GM12878 (cell line): ENCODE measurements around the gene OTOGL. TPM values are rescaled to one million over a fixed set of nuclear protein-coding genes. Genes with fewer than 3 reads are reported as not detected.

Experiments
- ATAC-seq: fragments of 200-7000 bp; cut with Tn5 transposase; 3 replicates; pipeline ENCODE4 v1.9.1; 2020; ENCODE audit warnings: mild to moderate bottlenecking, moderate library complexity
- BruUV-seq: library from RNA; stranded (reverse); fragments of 400-500 nt; replicated peaks from 2 replicates; lab custom pipeline; 2021; lab: Mats Ljungman, UMichigan
- CTCF ChIA-PET: fragments of 300-600 bp; sonication (Branson Sonifier 250); formaldehyde crosslinking; extraction: SDS; loops from one replicate; lab custom pipeline; 2021; ENCODE audit warnings: inconsistent platforms; lab: Yijun Ruan, JAX
- POLR2A ChIA-PET: fragments of 350-600 bp; formaldehyde crosslinking; extraction: SDS; loops from one replicate; lab custom pipeline; 2021; ENCODE audit warnings: inconsistent platforms; lab: Charles Lee
- RAD21 ChIA-PET: fragments of 300-600 bp; sonication (Branson Sonifier 250); formaldehyde crosslinking; loops from one replicate; lab custom pipeline; 2023; ENCODE audit warnings: antibody characterized with exemption; ENCODE audit not compliant: unreplicated experiment; lab: Charles Lee
- SMC1A ChIA-PET: fragments of 300-600 bp; sonication (Branson Sonifier 250); formaldehyde crosslinking; loops from one replicate; lab custom pipeline; 2023; ENCODE audit not compliant: unreplicated experiment, uncharacterized antibody; lab: Charles Lee
- DNase-seq: peaks from one replicate; pipeline ENCODE4 v3.0.0-alpha.2; 2011; ENCODE audit warnings: low read depth, low spot score
- FAIRE-seq: peaks from 3 replicates; lab custom pipeline; 2011; peaks lifted over from hg19 to GRCh38; lab: Jason Lieb, UNC
- H2AFZ ChIP-seq: 2 replicates; pipeline ENCODE4 v1.6.0; 2011; ENCODE audit warnings: low read depth, low read length, control low read depth; ENCODE audit not compliant: control insufficient read depth
- H3K27ac ChIP-seq: 2 replicates; pipeline ENCODE4 v1.5.1; 2011; ENCODE audit warnings: control low read depth; ENCODE audit not compliant: control insufficient read depth, insufficient read depth
- H3K27me3 ChIP-seq, 2 experiments: replicated peaks in 1 of 2; 2 replicates each; pipeline versions ENCODE4 v1.6.0 to v1.6.1; 2011; ENCODE audit warnings: low read length in 1 of 2; ENCODE audit not compliant: control insufficient read depth in 2 of 2, insufficient read depth in 2 of 2
- H3K36me3 ChIP-seq, 2 experiments: 2 replicates each; pipeline ENCODE4 v1.5.1; 2011; ENCODE audit warnings: low read length in 1 of 2; ENCODE audit not compliant: control insufficient read depth in 2 of 2, insufficient read depth in 2 of 2
- H3K4me1 ChIP-seq: 2 replicates; pipeline ENCODE4 v1.6.1; 2011; ENCODE audit warnings: mild to moderate bottlenecking, low read length, moderate library complexity, mixed read lengths; ENCODE audit not compliant: control insufficient read depth, insufficient read depth
- H3K4me2 ChIP-seq: 2 replicates; pipeline ENCODE4 v1.6.0; 2011; ENCODE audit warnings: control low read depth; ENCODE audit not compliant: control insufficient read depth, insufficient read depth
- H3K4me3 ChIP-seq: fragments of 200-600 bp; sonication (generic); 2 replicates; pipeline ENCODE4 v1.5.1; 2016
- H3K79me2 ChIP-seq: 2 replicates; pipeline ENCODE4 v1.6.0; 2011; ENCODE audit warnings: low read length; ENCODE audit not compliant: control insufficient read depth, insufficient read depth
- H3K9ac ChIP-seq: 2 replicates; pipeline ENCODE4 v1.8.0; 2011; ENCODE audit warnings: low read length, control low read depth, mixed read lengths; ENCODE audit not compliant: control insufficient read depth, insufficient read depth
- H3K9me3 ChIP-seq: replicated peaks from 3 replicates; pipeline ENCODE4 v1.5.1; 2011; ENCODE audit warnings: mild to moderate bottlenecking, low read length; ENCODE audit not compliant: control insufficient read depth, insufficient read depth
- H4K20me1 ChIP-seq: 2 replicates; pipeline ENCODE4 v1.6.0; 2011; ENCODE audit not compliant: control insufficient read depth, insufficient read depth
- EZH2 ChIP-seq: IDR thresholded peaks from 2 replicates; pipeline ENCODE4 v1.6.1; 2012; ENCODE audit warnings: low read depth, mild to moderate bottlenecking, control low read depth, inconsistent platforms, low read length, borderline replicate concordance; ENCODE audit not compliant: control insufficient read depth
- HCFC1 ChIP-seq: fragments of 150-350 bp; IDR thresholded peaks from 2 replicates; pipeline ENCODE4 v1.6.1; 2014; ENCODE audit warnings: low read length
- KAT2A ChIP-seq: conservative IDR thresholded peaks from 2 replicates; pipeline ENCODE4 v1.6.1; 2011; ENCODE audit warnings: low read depth, low read length; ENCODE audit not compliant: control insufficient read depth
- MEF2A ChIP-seq: IDR thresholded peaks from 2 replicates; pipeline ENCODE4 v1.6.1; 2011; ENCODE audit warnings: low read depth, mild to moderate bottlenecking, low read length, moderate library complexity; ENCODE audit not compliant: insufficient read depth
- MTA2 ChIP-seq: fragments of 450-650 bp; IDR thresholded peaks from 2 replicates; pipeline ENCODE4 v1.6.1; 2016; ENCODE audit warnings: low read depth, mild to moderate bottlenecking, moderate library complexity
- MTA3 ChIP-seq: IDR thresholded peaks from 2 replicates; pipeline ENCODE4 v1.6.1; 2012; ENCODE audit warnings: low read length, inconsistent platforms, borderline replicate concordance
- NR2F1 ChIP-seq: fragments of 450-650 bp; conservative IDR thresholded peaks from 2 replicates; pipeline ENCODE4 v1.6.1; 2017; ENCODE audit warnings: mild to moderate bottlenecking
- PAX8 ChIP-seq: fragments of 450-650 bp; IDR thresholded peaks from 2 replicates; pipeline ENCODE4 v1.6.1; 2017; ENCODE audit warnings: mild to moderate bottlenecking, moderate library complexity
- SIX5 ChIP-seq: IDR thresholded peaks from 2 replicates; pipeline ENCODE4 v1.6.1; 2011; ENCODE audit warnings: mild to moderate bottlenecking, low read depth, low read length, moderate library complexity; ENCODE audit not compliant: severe bottlenecking
- STAT3 ChIP-seq: IDR thresholded peaks from 2 replicates; pipeline ENCODE4 v1.6.1; 2011; ENCODE audit warnings: low read depth, low read length, improper control_type of control experiment
- TCF3 ChIP-seq: IDR thresholded peaks from 2 replicates; pipeline ENCODE4 v1.6.1; 2012; ENCODE audit warnings: low read depth, mild to moderate bottlenecking, low read length, borderline replicate concordance; ENCODE audit not compliant: insufficient read depth
- ZNF24 ChIP-seq: fragments of 450-650 bp; IDR thresholded peaks from 2 replicates; pipeline ENCODE4 v1.6.1; 2017; ENCODE audit warnings: antibody characterized with exemption, mild to moderate bottlenecking
- WGBS: methylation state at CpG from one replicate; pipeline ENCODE4 v1.1.6; 2016; ENCODE audit warnings: low lambda C conversion rate; ENCODE audit not compliant: insufficient replicate concordance, insufficient coverage; ENCODE audit errors: missing lambda C conversion rate; 5-methylcytosine and 5-hydroxymethylcytosine counted together
- in situ Hi-C: fragments of 300-500 bp; cut with MboI; formaldehyde crosslinking; loops from 9 replicates; pipeline ENCODE4 v1.14.3; 2018; ENCODE audit warnings: mixed read lengths
- intact Hi-C: fragments of 100-400 bp; cut with micrococcal nuclease; formaldehyde crosslinking; loops from one replicate; pipeline ENCODE4 v1.14.2; 2022; ENCODE audit not compliant: unreplicated experiment
- polyA plus RNA-seq, 11 experiments: library from polyadenylated mRNA; depleted of rRNA in 4 of 11; unstranded in 6 of 11; stranded (reverse) in 5 of 11; fragments of >200 nt; fragmentation: Nextera tagmentation in 4 of 11; fragmentation: Illumina TruSeq in 1 of 11; extraction: Ambion mirVana in 4 of 11; extraction: Trizol in 1 of 11; gene quantifications; 1 replicate in 1 of 11; 2 replicates in 10 of 11; pipeline versions ENCODE4 v1.2.1 to v1.2.3, GENCODE V29; 2011 to 2016; ENCODE audit warnings: inconsistent platforms in 2 of 11, missing spikeins in 2 of 11, low read depth in 1 of 11
- total RNA-seq, 4 experiments: library from RNA; depleted of rRNA in 3 of 4; stranded (reverse); fragments of >200 nt in 3 of 4; fragmentation: Illumina TruSeq in 1 of 4; extraction: Trizol in 1 of 4; gene quantifications; 2 replicates each; pipeline versions ENCODE4 v1.2.1 to v1.2.3, GENCODE V29; 2013 to 2021
- TF ChIP-seq, protein P1 (sequence below): IDR thresholded peaks from 2 replicates; pipeline ENCODE4 v1.6.1; 2011; ENCODE audit warnings: borderline replicate concordance, low read depth, mild to moderate bottlenecking, moderate library complexity, low read length; ENCODE audit not compliant: insufficient read depth, poor library complexity, severe bottlenecking
- TF ChIP-seq, protein P2 (sequence below): fragments of 450-650 bp; IDR thresholded peaks from 2 replicates; pipeline ENCODE4 v1.6.1; 2016; ENCODE audit warnings: mild to moderate bottlenecking, moderate library complexity, borderline replicate concordance
- TF ChIP-seq, protein P3 (sequence below): IDR thresholded peaks from 2 replicates; pipeline ENCODE4 v1.6.1; 2012; ENCODE audit warnings: low read depth, low read length, improper control_type of control experiment

OTOGL gene
- total and polyA plus RNA-seq, 10 of the 15 experiments (the other 5 are each of a cell fraction or from before 2014, with no cell fraction given), result 0.04 to 3.7 (median 0.27) TPM

- BruUV-seq, result no TSS peak
- no peak overlapping the region for H3K4me3 ChIP-seq
- H3K4me2 ChIP-seq, result no peak overlapping the region
- H3K36me3 ChIP-seq, result no peaks in the 10 kb centered on the region
- ATAC-seq, result no peak
- SMC1A ChIA-PET, result no interaction called here
- H3K27ac ChIP-seq, result no peak overlapping the region
- DNase-seq, result no peak
- H2AFZ ChIP-seq, result no peak overlapping the region
- no peak overlapping the region for H3K9ac ChIP-seq
- H3K4me1 ChIP-seq, result no peaks in the 10 kb centered on the region
- H3K9me3 ChIP-seq, result no peaks in the 10 kb centered on the region
- in situ Hi-C loops (no loop called here), intact Hi-C loops (no loop called here)
- FAIRE-seq, result no peak
- H3K79me2 ChIP-seq, result no peaks in the 10 kb centered on the region
- WGBS, result 0% methylated on average over 2 of the region's 2 CpGs
- POLR2A ChIA-PET, result no interaction called here
- no peaks in the 10 kb centered on the region for H4K20me1 ChIP-seq
- RAD21 ChIA-PET, result no interaction called here
- TF ChIP-seq TCF3 (no peak), ZNF24 (no peak), MTA2 (no peak), MEF2A (no peak), KAT2A (no peak), STAT3 (no peak), SIX5 (no peak), HCFC1 (no peak), NR2F1 (no peak), EZH2 (no peak), MTA3 (no peak), PAX8 (no peak)
- TF ChIP-seq, protein P1, sequence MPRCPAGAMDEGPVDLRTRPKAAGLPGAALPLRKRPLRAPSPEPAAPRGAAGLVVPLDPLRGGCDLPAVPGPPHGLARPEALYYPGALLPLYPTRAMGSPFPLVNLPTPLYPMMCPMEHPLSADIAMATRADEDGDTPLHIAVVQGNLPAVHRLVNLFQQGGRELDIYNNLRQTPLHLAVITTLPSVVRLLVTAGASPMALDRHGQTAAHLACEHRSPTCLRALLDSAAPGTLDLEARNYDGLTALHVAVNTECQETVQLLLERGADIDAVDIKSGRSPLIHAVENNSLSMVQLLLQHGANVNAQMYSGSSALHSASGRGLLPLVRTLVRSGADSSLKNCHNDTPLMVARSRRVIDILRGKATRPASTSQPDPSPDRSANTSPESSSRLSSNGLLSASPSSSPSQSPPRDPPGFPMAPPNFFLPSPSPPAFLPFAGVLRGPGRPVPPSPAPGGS, result no peak
- TF ChIP-seq, protein P2, sequence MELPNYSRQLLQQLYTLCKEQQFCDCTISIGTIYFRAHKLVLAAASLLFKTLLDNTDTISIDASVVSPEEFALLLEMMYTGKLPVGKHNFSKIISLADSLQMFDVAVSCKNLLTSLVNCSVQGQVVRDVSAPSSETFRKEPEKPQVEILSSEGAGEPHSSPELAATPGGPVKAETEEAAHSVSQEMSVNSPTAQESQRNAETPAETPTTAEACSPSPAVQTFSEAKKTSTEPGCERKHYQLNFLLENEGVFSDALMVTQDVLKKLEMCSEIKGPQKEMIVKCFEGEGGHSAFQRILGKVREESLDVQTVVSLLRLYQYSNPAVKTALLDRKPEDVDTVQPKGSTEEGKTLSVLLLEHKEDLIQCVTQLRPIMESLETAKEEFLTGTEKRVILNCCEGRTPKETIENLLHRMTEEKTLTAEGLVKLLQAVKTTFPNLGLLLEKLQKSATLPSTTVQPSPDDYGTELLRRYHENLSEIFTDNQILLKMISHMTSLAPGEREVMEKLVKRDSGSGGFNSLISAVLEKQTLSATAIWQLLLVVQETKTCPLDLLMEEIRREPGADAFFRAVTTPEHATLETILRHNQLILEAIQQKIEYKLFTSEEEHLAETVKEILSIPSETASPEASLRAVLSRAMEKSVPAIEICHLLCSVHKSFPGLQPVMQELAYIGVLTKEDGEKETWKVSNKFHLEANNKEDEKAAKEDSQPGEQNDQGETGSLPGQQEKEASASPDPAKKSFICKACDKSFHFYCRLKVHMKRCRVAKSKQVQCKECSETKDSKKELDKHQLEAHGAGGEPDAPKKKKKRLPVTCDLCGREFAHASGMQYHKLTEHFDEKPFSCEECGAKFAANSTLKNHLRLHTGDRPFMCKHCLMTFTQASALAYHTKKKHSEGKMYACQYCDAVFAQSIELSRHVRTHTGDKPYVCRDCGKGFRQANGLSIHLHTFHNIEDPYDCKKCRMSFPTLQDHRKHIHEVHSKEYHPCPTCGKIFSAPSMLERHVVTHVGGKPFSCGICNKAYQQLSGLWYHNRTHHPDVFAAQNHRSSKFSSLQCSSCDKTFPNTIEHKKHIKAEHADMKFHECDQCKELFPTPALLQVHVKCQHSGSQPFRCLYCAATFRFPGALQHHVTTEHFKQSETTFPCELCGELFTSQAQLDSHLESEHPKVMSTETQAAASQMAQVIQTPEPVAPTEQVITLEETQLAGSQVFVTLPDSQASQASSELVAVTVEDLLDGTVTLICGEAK, result no peak
- TF ChIP-seq, protein P3, sequence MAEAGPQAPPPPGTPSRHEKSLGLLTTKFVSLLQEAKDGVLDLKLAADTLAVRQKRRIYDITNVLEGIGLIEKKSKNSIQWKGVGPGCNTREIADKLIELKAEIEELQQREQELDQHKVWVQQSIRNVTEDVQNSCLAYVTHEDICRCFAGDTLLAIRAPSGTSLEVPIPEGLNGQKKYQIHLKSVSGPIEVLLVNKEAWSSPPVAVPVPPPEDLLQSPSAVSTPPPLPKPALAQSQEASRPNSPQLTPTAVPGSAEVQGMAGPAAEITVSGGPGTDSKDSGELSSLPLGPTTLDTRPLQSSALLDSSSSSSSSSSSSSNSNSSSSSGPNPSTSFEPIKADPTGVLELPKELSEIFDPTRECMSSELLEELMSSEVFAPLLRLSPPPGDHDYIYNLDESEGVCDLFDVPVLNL, result no peak
- CTCF ChIA-PET, result interaction anchor here (1.1 kb wide), 1 partner anchor 8 kb away, joined by 3 read pairs; no protein-coding TSS in a partner anchor
- H3K27me3 ChIP-seq, result no peaks in the 10 kb centered on the region
Measured at GRCh38 chr12:80422550-80422949, 323.2 kb downstream of the OTOGL start.
